ENCODE data around the gene CTTNBP2. TPM values are rescaled to one million over a fixed set of nuclear protein-coding genes. Genes with fewer than 3 reads are reported as not detected.
"Not testable (repeated sequence)": the region's sequence is repeated elsewhere in the genome, so short reads cannot be mapped to it uniquely, and the experiment has no call there.

Gene CTTNBP2
- total RNA-seq, 1 donor from 2014 or later, result 25.0 TPM

DNA sequence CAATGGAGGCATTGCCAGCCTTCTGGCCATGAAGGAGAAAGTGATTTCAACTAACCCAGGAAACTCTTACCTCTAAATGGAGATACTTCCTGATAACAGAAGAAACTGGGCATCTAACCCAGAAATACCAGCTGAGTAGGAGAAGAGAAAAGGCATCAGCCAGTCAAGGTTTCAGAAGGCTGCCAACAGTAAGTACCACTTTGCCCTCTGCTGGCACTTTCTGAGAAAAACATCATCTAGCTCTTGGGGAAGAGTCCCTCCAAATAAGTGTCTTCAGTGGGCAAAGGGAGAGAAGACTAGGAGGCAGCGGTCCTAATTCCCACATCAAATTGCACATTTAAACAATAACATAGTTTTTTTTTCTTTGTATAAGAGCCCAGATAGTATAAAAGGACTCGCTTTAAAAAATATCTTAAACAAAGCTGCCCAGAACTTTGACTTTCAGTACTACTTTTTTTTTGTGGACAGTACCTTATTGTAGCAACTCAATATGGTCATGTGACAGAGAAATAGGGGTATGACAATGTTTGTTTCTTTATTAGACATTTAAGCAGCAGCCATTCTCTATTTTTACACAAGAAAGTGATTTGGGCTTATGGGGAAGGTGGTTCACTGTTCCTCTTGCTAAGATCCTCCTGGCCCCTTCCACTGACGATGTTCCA is 157.3 kb downstream of the CTTNBP2 start:
- no peak overlapping the region for H3K4me3 ChIP-seq
- H3K4me1 ChIP-seq, result no peaks in the 10 kb centered on the region
- H3K36me3 ChIP-seq, result peaks cover 0 to 19% of the 10 kb centered on the region in 2 donors
- H3K27ac ChIP-seq, result no peak overlapping the region
- intact Hi-C loops (cut with DNase I), result no loop called here
- no peaks in the 10 kb centered on the region for H3K27me3 ChIP-seq
- DNase-seq (ENCODE audit: extremely low spot score in 2 of 2), result no peak
- H3K9me3 ChIP-seq, result no peaks in the 10 kb centered on the region
- TF ChIP-seq POLR2AphosphoS5 (IDR thresholded peaks at IDR 0.05; ENCODE audit: insufficient read depth in 1 of 2, low read depth in 1 of 2), result no peak
- no peak for TF ChIP-seq POLR2A (IDR thresholded peaks at IDR 0.05)
- TF ChIP-seq, protein P1, sequence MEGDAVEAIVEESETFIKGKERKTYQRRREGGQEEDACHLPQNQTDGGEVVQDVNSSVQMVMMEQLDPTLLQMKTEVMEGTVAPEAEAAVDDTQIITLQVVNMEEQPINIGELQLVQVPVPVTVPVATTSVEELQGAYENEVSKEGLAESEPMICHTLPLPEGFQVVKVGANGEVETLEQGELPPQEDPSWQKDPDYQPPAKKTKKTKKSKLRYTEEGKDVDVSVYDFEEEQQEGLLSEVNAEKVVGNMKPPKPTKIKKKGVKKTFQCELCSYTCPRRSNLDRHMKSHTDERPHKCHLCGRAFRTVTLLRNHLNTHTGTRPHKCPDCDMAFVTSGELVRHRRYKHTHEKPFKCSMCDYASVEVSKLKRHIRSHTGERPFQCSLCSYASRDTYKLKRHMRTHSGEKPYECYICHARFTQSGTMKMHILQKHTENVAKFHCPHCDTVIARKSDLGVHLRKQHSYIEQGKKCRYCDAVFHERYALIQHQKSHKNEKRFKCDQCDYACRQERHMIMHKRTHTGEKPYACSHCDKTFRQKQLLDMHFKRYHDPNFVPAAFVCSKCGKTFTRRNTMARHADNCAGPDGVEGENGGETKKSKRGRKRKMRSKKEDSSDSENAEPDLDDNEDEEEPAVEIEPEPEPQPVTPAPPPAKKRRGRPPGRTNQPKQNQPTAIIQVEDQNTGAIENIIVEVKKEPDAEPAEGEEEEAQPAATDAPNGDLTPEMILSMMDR (IDR thresholded peaks at IDR 0.05), result no peak

DNA sequence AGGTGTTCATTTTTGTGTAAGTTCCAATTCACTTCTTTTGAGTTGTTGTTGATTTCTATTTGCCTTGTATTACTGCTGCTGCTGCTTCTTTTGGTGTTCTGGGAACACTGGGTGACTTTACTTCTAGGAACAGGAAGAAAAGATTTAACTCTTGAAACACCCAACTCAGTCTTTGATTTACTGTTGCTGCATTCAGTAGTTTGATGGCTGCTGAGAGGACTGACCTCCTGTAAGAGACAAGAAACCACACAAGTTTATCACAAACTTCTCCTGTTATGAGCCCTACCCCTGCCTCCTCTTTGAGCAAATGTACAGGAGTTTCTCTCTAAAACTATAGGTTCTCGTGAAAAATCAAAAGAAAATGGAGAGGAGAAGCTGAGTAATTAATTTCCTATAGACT is 161.7 kb downstream of the CTTNBP2 start:
- TF ChIP-seq POLR2AphosphoS5 (IDR thresholded peaks at IDR 0.05; ENCODE audit: insufficient read depth in 1 of 2, low read depth in 1 of 2) (no peak), POLR2A (IDR thresholded peaks at IDR 0.05) (no peak)
- TF ChIP-seq, protein P1 (IDR thresholded peaks at IDR 0.05), result no peak
- intact Hi-C loops (cut with DNase I), result no loop called here
- Histone ChIP-seq H3K27ac (no peak overlapping the region), H3K4me3 (no peak overlapping the region), H3K9me3 (no peaks in the 10 kb centered on the region), H3K36me3 (no peaks in the 10 kb centered on the region), H3K4me1 (no peaks in the 10 kb centered on the region), H3K27me3 (no peaks in the 10 kb centered on the region)
- no peak for DNase-seq (ENCODE audit: extremely low spot score in 2 of 2)

DNA sequence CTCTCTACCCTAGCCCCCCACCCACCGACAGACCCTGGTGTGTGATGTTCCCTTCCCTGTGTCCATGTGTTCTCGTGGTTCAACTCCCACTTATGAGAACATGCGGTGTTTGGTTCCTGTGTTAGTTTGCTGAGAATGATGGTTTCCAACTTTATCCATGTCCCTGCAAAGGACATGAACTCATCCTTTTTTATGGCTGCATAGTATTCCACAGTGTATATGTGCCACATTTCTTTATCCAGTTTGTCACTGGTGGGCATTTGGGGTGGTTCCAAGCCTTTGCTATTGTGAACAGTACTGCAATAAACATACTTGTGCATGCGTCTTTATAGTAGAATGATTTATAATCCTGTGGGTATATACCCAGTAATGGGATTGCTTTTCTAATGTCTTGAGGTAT is 165.1 kb downstream of the CTTNBP2 start:
- H3K27me3 ChIP-seq, H3K4me3 ChIP-seq, H3K4me1 ChIP-seq: not testable (repeated sequence)

DNA sequence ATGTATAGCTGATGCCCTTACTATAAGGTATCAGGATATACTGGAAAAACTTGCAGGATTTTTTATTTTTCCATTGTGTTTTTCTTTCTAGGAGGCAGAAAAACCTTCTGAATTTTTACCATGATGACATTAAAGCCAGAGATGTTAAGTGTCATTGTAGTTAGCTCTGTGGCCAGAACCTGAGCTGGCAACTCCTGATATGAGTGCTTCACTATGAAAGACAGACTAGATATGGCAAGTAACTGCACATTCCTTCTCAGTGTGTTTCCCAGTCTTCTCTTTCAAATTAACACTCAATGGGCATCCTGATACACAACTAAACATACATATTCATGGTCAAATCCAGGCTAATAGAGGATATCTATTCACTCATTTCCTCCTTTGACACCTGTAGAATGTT is 166.2 kb downstream of the CTTNBP2 start:
- intact Hi-C loops (cut with DNase I), result no loop called here
- Histone ChIP-seq H3K9me3 (no peaks in the 10 kb centered on the region), H3K36me3 (no peaks in the 10 kb centered on the region), H3K4me1 (no peaks in the 10 kb centered on the region), H3K27me3 (no peaks in the 10 kb centered on the region), H3K4me3 (no peak overlapping the region), H3K27ac (no peak overlapping the region)
- TF ChIP-seq POLR2A (IDR thresholded peaks at IDR 0.05) (no peak), POLR2AphosphoS5 (IDR thresholded peaks at IDR 0.05; ENCODE audit: insufficient read depth in 1 of 2, low read depth in 1 of 2) (no peak)
- TF ChIP-seq, protein P1 (IDR thresholded peaks at IDR 0.05), result no peak
- DNase-seq (ENCODE audit: extremely low spot score in 2 of 2), result no peak

More for the DNA sequence above, 165.1 kb downstream of the CTTNBP2 start:
- H3K27ac ChIP-seq; H3K9me3 ChIP-seq; H3K36me3 ChIP-seq; DNase-seq (ENCODE audit: extremely low spot score in 2 of 2); intact Hi-C loops (cut with DNase I): not testable (repeated sequence)

DNA sequence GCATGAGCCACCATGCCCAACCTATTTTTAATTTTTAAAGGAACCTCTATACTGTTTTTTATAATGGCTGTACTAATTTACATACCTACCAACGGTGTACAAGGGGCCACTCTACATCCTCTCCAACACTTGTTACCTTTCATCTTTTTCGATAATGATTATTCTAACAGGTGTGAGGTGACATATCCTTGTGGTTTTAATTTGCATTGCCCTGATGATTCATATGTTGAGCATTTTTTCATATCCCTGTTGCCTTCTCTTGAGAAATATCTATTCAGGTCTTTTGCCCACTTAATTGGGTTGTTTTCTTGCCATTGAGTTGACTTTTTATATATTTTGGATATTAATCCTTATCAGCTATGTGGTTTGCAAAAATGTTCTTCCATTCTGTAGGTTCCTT is 167.0 kb downstream of the CTTNBP2 start:
- intact Hi-C loops (cut with DNase I), result no loop called here
- TF ChIP-seq, protein P1 (IDR thresholded peaks at IDR 0.05), result no peak
- no peak for TF ChIP-seq POLR2A (IDR thresholded peaks at IDR 0.05)
- TF ChIP-seq POLR2AphosphoS5 (IDR thresholded peaks at IDR 0.05; ENCODE audit: insufficient read depth in 1 of 2, low read depth in 1 of 2), result no peak
- H3K27me3 ChIP-seq, result no peaks in the 10 kb centered on the region
- no peak overlapping the region for H3K4me3 ChIP-seq
- H3K36me3 ChIP-seq, result no peaks in the 10 kb centered on the region
- DNase-seq (ENCODE audit: extremely low spot score in 2 of 2), result no peak
- H3K9me3 ChIP-seq, result no peaks in the 10 kb centered on the region
- no peak overlapping the region for H3K27ac ChIP-seq
- no peaks in the 10 kb centered on the region for H3K4me1 ChIP-seq
